CMK (cell line): Measurements from ENCODE around the gene USF2.
A peak's percentile ranks its signal among the peaks of the same experiment; 100 is the strongest.

Experiments used
- DNase-seq: peaks from one replicate; pipeline ENCODE4 v3.0.0-alpha.2; 2010; ENCODE audit warnings: low read depth

Gene USF2

GRCh38 chr19:35265900-35266519 lies 2.8 kb upstream of the USF2 start:
- no peak for DNase-seq

GRCh38 chr19:35266520-35267352 lies 2.0 kb upstream of the USF2 start:
- DNase-seq = no peak

- peak; percentile 52 for DNase-seq
These were observed 1.4 kb upstream of the USF2 start for GRCh38 chr19:35267353-35267817.

DNA sequence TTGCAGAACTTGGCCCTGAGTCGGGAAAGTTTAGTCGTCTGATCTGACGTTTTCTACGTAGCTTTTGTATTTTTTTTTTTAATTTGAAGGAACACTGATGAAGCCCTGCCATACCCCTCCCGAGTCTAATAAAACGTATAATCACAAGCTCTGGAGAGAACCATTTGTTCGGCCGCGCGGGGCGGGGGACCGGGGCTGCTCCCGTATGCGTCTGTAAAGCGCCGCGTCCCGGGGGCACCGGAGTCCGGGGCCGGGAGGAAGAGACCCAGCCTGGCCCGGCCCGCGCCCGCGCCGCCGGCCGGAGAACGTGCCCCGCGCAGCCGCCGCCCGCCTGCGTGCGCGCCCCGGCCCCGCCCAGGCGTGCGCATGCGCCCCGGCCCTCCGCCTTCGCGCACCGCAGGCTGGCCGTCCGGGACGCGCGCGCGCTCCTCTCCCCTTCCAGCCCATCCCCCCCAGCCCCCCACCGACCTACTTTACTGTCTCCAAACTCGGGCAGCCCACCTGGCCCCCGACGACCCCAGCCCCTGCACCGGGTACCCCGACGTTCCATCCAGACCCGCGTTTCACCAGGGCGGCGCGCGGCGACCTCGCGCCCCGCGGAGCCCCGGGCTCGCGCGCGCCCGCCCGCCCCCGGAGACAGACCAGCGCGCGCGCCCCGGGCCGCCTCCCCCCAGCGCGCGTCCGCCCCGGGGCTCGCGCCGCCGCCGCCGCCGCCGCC lies 785 bp upstream of the USF2 start:
- no peak for DNase-seq

GRCh38 chr19:35269438-35270117 lies 816 bp downstream of the USF2 start:
- peak; percentile 72 for DNase-seq

GRCh38 chr19:35270381-35270811 lies 1.6 kb downstream of the USF2 start:
- no peak for DNase-seq

DNA sequence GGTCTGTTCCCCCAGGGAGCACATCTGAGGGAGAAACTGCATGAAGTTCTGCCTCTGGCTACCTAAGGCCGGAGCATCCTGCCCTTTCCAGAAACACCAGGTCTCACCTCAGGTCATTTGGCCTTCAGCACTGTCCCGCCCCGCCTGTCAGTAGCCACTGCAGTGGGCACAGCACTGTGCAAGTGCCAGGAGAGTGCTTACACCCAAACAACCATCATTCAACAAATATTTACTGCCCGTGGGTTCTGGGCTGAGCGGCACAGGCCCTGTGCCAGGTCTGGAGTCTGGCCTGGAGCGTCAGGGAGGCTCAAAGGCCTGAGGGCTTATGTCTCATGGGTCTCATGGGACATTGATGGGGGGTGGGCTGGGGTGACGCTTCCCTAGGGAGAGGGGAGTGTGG lies 2.8 kb downstream of the USF2 start:
- DNase-seq = no peak

DNA sequence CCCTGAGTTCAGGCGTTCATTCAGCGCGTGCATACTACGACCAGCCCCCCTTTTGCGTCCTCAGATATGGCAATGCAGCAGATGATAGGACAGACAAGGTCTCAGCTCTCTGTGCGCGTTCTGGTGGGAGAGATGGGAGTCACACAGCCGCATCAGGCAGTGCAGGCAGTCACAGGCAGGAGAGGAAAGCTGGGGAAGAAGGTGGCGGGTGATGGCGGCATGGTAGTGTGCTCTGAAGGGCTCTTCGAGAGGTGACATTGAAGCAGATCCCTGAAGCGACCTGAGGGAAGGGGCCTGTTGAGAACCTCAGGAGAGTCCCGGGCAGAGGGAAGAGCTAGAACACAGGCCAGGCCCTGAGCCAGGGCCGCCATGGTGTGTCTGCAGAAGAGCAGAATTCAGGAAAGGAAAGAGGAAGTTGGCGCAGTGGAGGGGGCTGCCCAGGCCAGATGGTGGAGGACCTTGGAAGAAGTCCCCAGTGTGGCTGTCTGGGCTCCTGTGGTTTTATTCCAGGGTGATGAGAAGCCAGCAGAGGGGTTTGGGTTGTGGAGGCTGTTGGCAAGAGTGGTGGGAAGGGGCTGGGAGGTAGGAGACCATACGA lies 3.5 kb downstream of the USF2 start:
- no peak for DNase-seq

- DNase-seq = no peak
These were observed 4.3 kb downstream of the USF2 start for GRCh38 chr19:35272954-35273649.

DNA sequence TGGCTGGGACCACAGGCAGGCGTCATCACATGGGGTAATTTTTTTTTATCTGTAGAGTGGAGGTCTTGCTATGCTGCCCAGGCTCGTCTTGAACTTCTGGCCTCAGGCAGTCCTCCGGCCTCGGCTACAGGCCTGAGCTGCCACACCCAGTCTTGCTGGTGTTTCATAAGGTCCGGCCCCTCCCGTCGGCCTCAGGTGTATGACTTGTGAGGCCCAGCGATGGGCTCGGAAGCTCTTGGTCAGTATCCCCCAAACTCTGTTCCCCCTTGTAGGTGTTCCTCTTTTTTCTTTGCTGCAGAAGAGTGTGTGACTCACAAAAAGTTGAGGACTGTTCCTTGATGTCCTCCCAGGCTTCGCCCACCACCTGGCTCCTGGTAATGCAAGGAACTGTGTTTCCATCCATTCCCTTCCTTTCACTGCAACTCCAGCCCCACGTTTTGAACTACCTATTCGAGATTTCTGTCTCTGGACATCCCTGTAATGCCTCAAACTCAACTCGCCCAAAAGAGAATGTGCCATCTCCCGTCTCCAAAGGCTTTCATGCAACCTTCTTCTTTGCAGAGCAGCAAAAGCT lies 5.0 kb downstream of the USF2 start:
- no peak for DNase-seq

- DNase-seq = no peak
These were observed 5.6 kb downstream of the USF2 start for GRCh38 chr19:35274323-35274722.

- DNase-seq = no peak
These were observed 8.0 kb downstream of the USF2 start for GRCh38 chr19:35276706-35277281.

DNA sequence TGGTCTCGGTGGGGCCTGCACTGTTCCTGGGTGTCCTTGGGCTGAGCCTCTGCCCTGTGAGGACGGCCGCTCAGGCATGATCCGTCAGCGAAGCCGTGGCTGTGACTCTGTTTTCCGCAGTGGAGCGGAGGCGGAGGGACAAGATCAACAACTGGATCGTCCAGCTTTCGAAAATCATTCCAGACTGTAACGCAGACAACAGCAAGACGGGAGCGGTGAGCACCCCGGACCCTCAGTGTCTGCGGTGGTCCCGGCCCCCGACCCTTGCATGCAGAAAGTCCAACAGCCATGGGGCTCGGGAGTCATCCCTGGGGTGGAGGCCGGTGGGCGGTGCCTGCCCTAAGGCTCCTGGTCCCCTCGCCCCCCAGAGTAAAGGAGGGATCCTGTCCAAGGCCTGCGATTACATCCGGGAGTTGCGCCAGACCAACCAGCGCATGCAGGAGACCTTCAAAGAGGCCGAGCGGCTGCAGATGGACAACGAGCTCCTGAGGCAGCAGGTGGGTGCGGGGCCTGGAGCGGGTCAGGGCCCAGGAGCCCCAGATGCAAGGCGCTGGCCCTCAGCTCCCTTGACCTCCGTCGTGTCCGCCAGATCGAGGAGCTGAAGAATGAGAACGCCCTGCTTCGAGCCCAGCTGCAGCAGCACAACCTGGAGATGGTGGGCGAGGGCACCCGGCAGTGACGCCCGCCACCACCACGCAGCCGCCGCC lies 10.0 kb downstream of the USF2 start:
- DNase-seq = no peak

DNA sequence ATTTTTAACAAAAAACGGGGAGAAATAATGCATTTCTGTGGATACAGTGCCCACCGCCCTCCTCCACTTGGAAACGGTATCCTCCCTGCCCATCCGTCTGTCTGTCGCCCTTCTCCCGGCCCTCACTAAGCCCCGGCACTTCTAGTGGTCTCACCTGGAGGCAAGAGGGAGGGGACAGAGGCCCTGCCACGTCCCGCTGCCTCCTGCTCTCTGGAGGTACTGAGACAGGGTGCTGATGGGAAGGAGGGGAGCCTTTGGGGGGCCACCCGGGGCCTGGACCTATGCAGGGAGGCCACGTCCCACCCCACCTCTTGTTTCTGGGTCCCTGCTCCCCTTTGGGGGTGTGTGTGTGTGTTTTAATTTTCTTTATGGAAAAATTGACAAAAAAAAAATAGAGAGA lies 10.6 kb downstream of the USF2 start:
- DNase-seq = no peak

DNA sequence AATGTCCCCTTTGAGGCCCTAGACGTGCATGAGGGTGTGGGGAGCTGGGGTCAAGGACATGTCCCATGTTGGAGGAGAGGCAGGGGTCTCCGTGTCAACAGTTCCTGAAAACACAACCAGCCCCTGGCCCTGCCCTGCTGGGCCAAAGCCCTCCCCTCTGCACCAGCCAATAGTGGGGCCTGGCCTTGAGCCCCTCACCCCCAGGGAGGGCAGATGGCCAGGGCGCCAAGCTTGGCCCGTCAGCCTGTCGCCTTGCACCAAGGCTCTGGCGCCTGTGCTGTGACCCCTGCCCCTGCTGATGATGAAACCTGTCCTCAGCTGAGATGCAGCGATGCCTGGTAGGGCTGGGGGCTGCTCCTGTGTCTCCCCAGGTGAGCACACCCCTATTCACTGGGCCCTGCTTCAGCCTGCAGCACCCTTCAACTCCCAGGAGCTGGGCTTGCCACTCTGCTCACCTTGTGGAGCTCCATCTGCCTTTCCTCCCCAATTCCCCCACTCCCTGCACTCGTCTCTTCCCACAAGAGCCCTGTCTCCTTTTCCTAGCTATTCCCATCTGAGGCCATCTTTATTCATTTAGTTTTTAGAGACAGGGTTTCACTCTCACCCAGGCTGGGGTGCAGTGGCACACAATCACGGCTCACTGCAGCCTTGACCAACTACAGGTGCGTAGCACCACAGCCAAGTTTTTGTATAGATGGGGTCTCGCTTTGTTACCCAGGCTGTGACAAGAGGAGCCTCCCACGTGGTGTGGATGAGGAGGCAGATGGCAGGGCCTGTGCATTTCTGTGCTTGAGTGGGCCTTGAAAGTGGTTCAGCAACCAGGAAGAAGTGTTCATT lies 11.4 kb downstream of the USF2 start:
- no peak for DNase-seq

- DNase-seq = no peak
These were observed 12.5 kb downstream of the USF2 start for GRCh38 chr19:35281303-35281702.

DNA sequence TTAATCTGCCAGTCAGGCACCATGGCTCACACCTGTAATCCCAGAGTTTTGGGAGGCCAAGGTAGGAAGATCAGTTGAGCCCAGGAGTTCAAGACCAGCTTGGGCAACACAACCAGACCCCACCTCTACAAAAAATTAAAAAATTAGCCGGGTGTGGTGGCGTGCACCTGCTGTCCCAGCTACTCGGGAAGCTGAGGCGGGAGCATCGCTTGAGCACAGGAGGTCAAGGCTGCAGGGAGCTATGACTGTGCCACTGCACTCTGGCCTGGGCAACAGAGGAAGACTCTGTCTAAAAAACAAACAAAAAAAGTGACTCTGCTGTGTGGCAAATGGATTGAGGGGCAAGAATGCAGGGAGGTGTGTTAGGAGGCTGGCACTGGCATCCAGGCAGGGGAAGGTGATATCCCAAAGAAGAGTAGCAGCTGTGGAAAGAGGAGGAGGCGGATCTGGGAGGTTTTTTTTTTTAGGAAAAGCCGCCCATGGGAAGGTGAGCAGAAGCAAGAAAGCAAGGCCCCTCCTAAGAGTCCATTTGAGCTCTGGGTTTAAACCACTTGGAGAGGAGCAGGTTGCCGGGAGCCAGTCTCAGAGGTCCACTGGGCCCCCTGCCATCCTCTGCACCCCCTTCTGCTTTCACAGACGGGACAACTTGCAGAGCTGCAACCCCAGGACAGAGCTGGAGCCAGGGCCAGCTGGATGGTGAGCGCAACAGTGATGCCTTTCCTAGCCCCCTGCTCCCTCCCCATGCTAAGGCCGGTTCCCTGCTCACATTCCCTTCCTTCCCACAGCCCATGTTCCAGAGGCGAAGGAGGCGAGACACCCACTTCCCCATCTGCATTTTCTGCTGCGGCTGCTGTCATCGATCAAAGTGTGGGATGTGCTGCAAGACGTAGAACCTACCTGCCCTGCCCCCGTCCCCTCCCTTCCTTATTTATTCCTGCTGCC lies 15.7 kb downstream of the USF2 start:
- no peak for DNase-seq

DNA sequence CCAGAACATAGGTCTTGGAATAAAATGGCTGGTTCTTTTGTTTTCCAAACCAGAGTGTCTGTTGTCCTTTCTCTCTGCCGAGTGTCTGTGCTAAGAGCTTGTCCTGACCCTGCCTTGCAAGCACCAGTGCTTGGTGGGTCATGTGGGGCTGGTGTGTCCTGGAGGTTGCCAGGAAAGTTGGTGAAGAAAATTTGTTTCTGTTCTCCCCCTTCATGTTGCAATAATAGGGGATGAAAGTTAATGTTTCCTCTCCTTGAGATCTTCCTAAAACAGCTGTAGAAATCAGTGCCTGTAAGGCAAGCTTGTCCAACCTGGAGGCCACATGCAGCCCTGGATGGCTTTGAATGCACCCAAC lies 16.3 kb downstream of the USF2 start:
- no peak for DNase-seq
